Natural killer cell (primary cell): ENCODE measurements around the gene LRCOL1. TPM values are rescaled to one million over a fixed set of nuclear protein-coding genes. Genes with fewer than 3 reads are reported as not detected.

Experiments used
- ATAC-seq, 3 donors: fragments of 150-1000 bp in 2 of 3; fragments of 200-7000 bp in 1 of 3; cut with Tn5 transposase; 1 replicate in 1 of 3; 2 replicates in 2 of 3; pipeline ENCODE4 v1.10.0; 2021; ENCODE audit warnings: mild to moderate bottlenecking in 2 of 3, moderate library complexity in 2 of 3
- DNase-seq, 2 donors: peaks; one replicate each; pipeline versions ENCODE4 v3.0.0 to v3.0.0-alpha.2; 2013 to 2021; ENCODE audit warnings: mixed read lengths in 1 of 2
- H3K27ac ChIP-seq: one replicate; pipeline ENCODE4 v1.5.1; 2013; ENCODE audit warnings: mild to moderate bottlenecking, low read length
- H3K27me3 ChIP-seq: one replicate; pipeline ENCODE4 v1.6.1; 2013; ENCODE audit warnings: low read length; ENCODE audit not compliant: control insufficient read depth, insufficient read depth
- H3K36me3 ChIP-seq: one replicate; pipeline ENCODE4 v1.6.1; 2013; ENCODE audit warnings: low read length; ENCODE audit not compliant: control insufficient read depth, insufficient read depth
- H3K4me1 ChIP-seq: one replicate; pipeline ENCODE4 v1.6.1; 2013; ENCODE audit warnings: low read length; ENCODE audit not compliant: control insufficient read depth, insufficient read depth
- H3K4me3 ChIP-seq: one replicate; pipeline ENCODE4 v1.5.1; 2013; ENCODE audit warnings: low read length
- H3K9me3 ChIP-seq: one replicate; pipeline ENCODE4 v1.6.1; 2013; ENCODE audit warnings: low read length; ENCODE audit not compliant: control insufficient read depth, insufficient read depth
- H3K27ac Mint-ChIP-seq, 2 donors: one replicate each; pipeline ENCODE4 v1.8.0; 2022; ENCODE audit warnings: mild to moderate bottlenecking in 2 of 2, mixed read lengths in 2 of 2, moderate library complexity in 1 of 2
- H3K27me3 Mint-ChIP-seq, 2 donors: one replicate each; pipeline ENCODE4 v1.8.0; 2022; ENCODE audit warnings: low read depth in 2 of 2, mixed read lengths in 2 of 2
- H3K36me3 Mint-ChIP-seq: one replicate; pipeline ENCODE4 v1.8.0; 2022; ENCODE audit warnings: mixed read lengths
- H3K4me1 Mint-ChIP-seq, 2 donors: one replicate each; pipeline ENCODE4 v1.8.0; 2022; ENCODE audit warnings: mixed read lengths in 2 of 2
- H3K4me3 Mint-ChIP-seq: one replicate; pipeline ENCODE4 v1.8.0; 2022; ENCODE audit warnings: mild to moderate bottlenecking, moderate library complexity, mixed read lengths
- H3K9me3 Mint-ChIP-seq, 2 donors: one replicate each; pipeline ENCODE4 v1.8.0; 2022; ENCODE audit warnings: mixed read lengths in 2 of 2
- WGBS: methylation state at CpG from one replicate; pipeline ENCODE4 v1.1.7; 2013; ENCODE audit warnings: missing lambda C conversion rate; ENCODE audit not compliant: insufficient coverage; 5-methylcytosine and 5-hydroxymethylcytosine counted together
- intact Hi-C: fragments of 100-400 bp; cut with micrococcal nuclease; formaldehyde crosslinking; loops from one replicate; pipeline ENCODE4 v1.14.2; 2022
- total RNA-seq, 4 donors: library from RNA; stranded (reverse); fragments of 120-200 nt in 1 of 4; gene quantifications; one replicate each; pipeline versions ENCODE4 v1.2.3 to v1.2.4, GENCODE V29; 2013 to 2022
- TF ChIP-seq, protein P1 (sequence below): fragments of 200-600 bp; IDR thresholded peaks from one replicate; pipeline ENCODE4 v1.8.0; 2022; ENCODE audit warnings: antibody characterized with exemption

Gene LRCOL1
- total RNA-seq, 3 donors from 2014 or later (not counting 1 experiment from before 2014, with no cell fraction given): not detected

DNA sequence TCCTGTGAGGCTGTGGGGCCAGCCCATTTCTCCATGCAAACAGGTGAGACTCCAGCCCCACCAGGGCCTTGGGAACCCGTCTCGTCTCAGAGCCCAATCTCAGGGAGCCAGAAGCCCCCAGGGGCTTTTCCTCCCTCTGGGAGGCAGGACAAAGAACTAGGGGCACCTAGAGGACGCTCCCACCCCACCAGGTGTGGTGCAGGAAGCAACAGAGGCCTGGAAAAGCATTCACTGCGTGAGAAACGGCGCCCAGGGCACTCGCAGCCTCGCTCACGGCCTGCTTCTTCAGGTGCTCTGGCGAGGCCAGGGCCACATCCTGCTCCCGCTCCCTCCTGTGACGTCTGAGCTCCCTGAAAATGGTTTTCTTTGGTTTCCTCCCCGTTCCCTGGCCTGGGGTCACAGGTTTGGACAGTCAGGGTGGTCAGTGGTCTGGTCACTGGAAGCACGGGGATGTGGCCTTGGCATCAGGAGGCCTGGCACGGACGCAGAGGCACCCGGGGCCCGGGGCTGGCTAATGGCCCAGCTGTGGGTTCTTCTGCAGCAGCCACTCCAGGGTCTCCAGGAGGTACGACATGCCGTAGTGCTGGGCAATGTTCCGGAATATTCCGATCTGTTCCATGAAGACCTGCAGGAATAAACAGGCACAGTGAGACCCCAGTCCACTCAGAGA lies 13.9 kb upstream of the LRCOL1 start:
- no peaks in the 10 kb centered on the region for H3K4me1 Mint-ChIP-seq
- no peak overlapping the region for H3K4me3 Mint-ChIP-seq
- H3K36me3 ChIP-seq: peaks cover 11% of the 10 kb centered on the region
- TF ChIP-seq, protein P1, sequence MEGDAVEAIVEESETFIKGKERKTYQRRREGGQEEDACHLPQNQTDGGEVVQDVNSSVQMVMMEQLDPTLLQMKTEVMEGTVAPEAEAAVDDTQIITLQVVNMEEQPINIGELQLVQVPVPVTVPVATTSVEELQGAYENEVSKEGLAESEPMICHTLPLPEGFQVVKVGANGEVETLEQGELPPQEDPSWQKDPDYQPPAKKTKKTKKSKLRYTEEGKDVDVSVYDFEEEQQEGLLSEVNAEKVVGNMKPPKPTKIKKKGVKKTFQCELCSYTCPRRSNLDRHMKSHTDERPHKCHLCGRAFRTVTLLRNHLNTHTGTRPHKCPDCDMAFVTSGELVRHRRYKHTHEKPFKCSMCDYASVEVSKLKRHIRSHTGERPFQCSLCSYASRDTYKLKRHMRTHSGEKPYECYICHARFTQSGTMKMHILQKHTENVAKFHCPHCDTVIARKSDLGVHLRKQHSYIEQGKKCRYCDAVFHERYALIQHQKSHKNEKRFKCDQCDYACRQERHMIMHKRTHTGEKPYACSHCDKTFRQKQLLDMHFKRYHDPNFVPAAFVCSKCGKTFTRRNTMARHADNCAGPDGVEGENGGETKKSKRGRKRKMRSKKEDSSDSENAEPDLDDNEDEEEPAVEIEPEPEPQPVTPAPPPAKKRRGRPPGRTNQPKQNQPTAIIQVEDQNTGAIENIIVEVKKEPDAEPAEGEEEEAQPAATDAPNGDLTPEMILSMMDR: no peak
- H3K27me3 Mint-ChIP-seq: no peaks in the 10 kb centered on the region
- WGBS: 97% methylated on average over 22 of the region's 22 CpGs
- peaks cover under 1% of the 10 kb centered on the region for H3K36me3 Mint-ChIP-seq
- intact Hi-C loops: no loop called here
- H3K27ac Mint-ChIP-seq: no peak overlapping the region
- ATAC-seq (no peak), DNase-seq (no peak)
- peaks cover 3% of the 10 kb centered on the region for H3K27me3 ChIP-seq
- no peaks in the 10 kb centered on the region for H3K9me3 Mint-ChIP-seq
- H3K4me1 ChIP-seq: no peaks in the 10 kb centered on the region
- H3K27ac ChIP-seq: no peak overlapping the region
- no peaks in the 10 kb centered on the region for H3K9me3 ChIP-seq
- no peak overlapping the region for H3K4me3 ChIP-seq

DNA sequence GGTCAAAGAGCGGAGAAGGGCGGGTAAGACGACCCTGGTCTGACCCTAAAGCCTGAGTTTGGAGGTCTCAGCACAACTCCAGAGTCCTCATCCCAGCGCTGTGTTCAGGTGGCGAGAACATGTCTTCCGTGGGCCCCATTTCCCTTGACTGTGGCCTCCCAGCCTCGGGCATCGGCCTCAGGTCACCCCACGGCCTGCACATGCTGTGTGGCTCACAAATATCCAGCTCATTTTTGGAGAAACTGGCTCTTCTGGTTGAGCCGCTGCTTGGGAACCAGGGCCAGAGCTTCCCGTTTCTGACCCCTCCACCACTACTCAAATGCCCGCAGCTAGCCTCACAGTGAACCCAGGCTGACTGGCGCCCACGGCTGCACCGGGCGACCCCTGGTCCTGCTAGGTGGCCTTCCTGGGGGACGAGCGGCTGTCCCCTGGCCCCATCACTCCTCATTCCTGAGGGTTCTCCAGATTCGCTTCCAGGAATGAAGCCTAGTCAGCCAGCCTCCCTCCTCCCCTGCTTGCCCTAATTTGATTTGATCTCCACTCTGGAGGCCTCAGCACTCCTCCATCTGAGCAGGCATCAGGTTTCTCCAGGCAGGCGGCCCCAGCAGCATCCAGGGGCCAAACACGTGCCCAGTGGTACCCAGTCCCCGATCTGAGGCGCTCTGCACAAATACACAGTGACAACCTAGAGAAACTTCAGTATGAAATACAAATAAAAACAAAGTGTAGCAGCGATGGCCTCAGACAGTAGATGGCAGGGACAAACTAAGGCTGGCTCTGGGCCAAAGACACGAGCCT lies 12.9 kb upstream of the LRCOL1 start:
- Histone ChIP-seq H3K27ac (no peak overlapping the region), H3K4me1 (no peaks in the 10 kb centered on the region), H3K9me3 (no peaks in the 10 kb centered on the region), H3K27me3 (peaks cover 3% of the 10 kb centered on the region), H3K36me3 (peaks cover 11% of the 10 kb centered on the region), H3K4me3 (no peak overlapping the region)
- Mint-ChIP-seq H3K27ac (no peak overlapping the region), H3K4me3 (no peak overlapping the region), H3K36me3 (no peaks in the 10 kb centered on the region), H3K27me3 (peaks cover 0 to 1% of the 10 kb centered on the region in 2 donors), H3K4me1 (no peaks in the 10 kb centered on the region), H3K9me3 (no peaks in the 10 kb centered on the region)
- DNase-seq: no peak
- TF ChIP-seq, protein P1: no peak
- intact Hi-C loops: no loop called here
- 90% methylated on average over 25 of the region's 25 CpGs for WGBS
- no peak for ATAC-seq

DNA sequence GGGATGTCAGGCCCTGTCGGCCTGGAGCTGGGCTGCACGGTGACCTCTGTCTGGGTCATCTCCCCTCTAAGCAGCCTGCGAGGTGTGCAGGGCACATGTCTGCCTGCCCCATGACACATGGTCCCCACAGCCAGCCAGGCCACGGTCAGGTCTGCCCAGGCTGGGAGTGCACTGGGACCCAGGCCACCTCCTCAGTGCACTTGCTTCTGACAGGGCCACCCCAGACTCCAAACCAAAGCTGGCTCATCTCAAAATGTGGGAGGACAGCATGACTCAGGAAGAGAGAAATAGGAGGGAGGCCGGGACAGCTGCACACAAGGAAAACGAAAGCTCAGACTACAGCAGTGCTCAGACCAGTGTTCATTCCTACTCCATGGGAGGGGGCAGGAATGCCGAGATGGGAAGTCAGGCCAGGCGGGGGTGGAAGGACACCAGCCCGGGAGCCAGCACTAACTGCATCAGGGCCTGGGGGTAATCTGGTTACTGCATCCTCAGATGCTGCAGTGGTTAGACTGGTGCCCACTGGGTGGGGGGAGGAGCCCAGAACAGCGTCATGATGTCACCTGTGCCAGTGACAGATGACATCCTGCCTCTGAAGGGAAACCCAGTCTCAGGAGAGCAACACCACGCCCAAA lies 12.2 kb upstream of the LRCOL1 start:
- TF ChIP-seq, protein P1: no peak
- Mint-ChIP-seq H3K36me3 (no peaks in the 10 kb centered on the region), H3K27ac (no peak overlapping the region), H3K9me3 (no peaks in the 10 kb centered on the region), H3K4me1 (peaks cover 0 to 7% of the 10 kb centered on the region in 2 donors), H3K27me3 (peaks cover 7 to 8% of the 10 kb centered on the region in 2 donors), H3K4me3 (no peak overlapping the region)
- Histone ChIP-seq H3K4me3 (no peak overlapping the region), H3K27me3 (peaks cover 9% of the 10 kb centered on the region), H3K9me3 (no peaks in the 10 kb centered on the region), H3K36me3 (peaks cover 11% of the 10 kb centered on the region), H3K4me1 (no peaks in the 10 kb centered on the region), H3K27ac (no peak overlapping the region)
- intact Hi-C loops: no loop called here
- no peak for DNase-seq
- 84% methylated on average over 11 of the region's 11 CpGs for WGBS
- no peak for ATAC-seq
